HL-60 (cell line): ENCODE measurements around the gene DPYSL5.

Experiments
- CTCF ChIP-seq: IDR thresholded peaks from one replicate; pipeline ENCODE4 v1.5.1; 2011; ENCODE audit warnings: low read length, control low read depth, inconsistent platforms; ENCODE audit not compliant: insufficient read depth
- POLR2AphosphoS5 ChIP-seq: IDR thresholded peaks from 2 replicates; pipeline ENCODE4 v1.6.1; 2012; ENCODE audit warnings: low read depth
- REST ChIP-seq: IDR thresholded peaks from 2 replicates; pipeline ENCODE4 v1.6.1; 2012; ENCODE audit warnings: low read depth; ENCODE audit not compliant: insufficient replicate concordance

- TF ChIP-seq CTCF = no peak
- TF ChIP-seq POLR2AphosphoS5 = no peak
- no peak for TF ChIP-seq REST
These were observed 140.3 kb downstream of the DPYSL5 start for GRCh38 chr2:26988058-26988860.
